CD4-positive, alpha-beta T cell treated with Interleukin-10 for 1 hour (primary cell): ENCODE data around the gene PDE9A.
"Not testable (repeated sequence)": the region's sequence is repeated elsewhere in the genome, so short reads cannot be mapped to it uniquely, and the experiment has no call there.

ENCODE experiments used
- DNase-seq: peaks from one replicate; pipeline ENCODE4 v3.0.0-alpha.2; 2020

PDE9A gene

GRCh38 chr21:42780617-42781016 lies 127.2 kb downstream of the PDE9A start:
- DNase-seq = no peak

DNA sequence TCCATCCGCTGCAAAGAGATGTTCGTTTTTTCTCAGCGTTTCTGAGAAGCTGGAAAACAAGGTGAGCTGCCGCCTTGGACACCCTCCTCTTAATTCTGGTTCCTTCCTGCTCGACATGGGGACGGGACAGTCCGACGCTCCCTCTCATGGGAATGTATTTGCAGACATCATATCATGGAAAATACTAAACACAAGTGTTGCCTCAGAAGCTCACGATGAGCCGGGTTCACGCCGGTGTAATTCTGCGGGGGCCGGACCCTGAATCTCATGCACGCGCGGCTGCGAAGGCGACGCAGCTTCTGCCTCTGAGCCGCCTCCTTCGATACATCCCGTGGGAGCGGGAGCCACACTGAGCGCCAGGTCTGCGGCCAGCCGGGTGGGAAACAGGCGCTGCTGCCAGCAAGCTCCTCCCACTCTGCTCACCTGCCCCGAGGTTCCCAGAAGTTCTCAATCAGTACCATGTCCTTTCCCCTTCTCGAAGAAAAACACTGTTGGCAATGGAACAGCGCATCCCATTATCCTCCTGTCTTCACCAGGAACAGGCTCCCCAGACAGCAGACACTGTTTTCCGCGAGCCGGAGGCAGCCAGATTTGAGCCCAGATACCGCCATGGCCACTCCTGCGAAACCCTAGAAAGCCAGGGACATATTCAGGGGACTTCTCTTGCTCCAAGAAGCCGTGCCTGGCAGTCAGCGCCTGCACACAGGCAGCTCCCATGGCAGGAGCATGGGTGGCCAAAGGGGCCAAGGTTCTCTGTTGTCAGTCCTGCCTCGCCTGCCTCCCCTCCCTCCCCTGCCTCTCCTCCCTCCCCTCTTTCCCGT lies 127.9 kb downstream of the PDE9A start:
- no peak for DNase-seq

DNA sequence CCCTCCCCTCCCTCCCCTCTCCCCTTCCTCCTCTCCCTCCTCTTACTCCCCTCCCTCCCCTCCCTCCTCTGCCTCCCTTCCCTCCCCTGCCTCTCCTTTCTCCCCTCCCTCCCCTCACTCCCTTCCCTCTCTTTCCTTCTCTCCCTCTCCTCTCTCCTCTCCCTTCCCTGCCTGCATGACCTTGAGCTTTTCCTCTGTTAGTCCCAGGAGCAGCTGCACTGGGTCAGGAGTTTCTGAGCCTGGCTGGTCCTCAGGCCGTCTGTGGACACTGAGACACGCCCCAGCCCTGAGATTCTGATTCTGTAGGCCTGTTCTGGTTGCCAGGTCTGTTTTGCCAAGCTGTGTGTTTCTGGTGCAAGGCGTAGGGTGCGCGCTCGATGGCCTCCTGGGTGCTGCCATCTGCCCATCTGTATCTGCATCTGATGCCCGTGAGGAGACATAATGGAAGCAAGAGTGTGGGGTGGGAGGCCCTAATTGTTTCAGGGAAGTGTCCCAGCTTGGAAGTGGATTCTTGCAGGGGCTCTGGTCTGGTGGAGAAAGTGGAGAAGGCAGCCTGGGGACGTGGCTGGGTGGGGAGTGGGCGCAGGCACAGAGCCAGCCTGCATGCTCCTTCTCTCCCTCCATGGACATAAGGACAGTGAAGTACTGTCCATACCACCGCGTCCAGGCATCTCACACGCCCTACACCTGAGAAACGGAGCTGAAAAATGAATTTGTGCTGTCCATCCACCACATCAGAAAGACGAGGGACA lies 128.7 kb downstream of the PDE9A start:
- no peak for DNase-seq

- no peak for DNase-seq
Observed at GRCh38 chr21:42782723-42783242, 129.4 kb downstream of the PDE9A start.

GRCh38 chr21:42784276-42784675 lies 130.9 kb downstream of the PDE9A start:
- peak; percentile 27 for DNase-seq

- no peak for DNase-seq
Observed at GRCh38 chr21:42784896-42785451, 131.6 kb downstream of the PDE9A start.

DNA sequence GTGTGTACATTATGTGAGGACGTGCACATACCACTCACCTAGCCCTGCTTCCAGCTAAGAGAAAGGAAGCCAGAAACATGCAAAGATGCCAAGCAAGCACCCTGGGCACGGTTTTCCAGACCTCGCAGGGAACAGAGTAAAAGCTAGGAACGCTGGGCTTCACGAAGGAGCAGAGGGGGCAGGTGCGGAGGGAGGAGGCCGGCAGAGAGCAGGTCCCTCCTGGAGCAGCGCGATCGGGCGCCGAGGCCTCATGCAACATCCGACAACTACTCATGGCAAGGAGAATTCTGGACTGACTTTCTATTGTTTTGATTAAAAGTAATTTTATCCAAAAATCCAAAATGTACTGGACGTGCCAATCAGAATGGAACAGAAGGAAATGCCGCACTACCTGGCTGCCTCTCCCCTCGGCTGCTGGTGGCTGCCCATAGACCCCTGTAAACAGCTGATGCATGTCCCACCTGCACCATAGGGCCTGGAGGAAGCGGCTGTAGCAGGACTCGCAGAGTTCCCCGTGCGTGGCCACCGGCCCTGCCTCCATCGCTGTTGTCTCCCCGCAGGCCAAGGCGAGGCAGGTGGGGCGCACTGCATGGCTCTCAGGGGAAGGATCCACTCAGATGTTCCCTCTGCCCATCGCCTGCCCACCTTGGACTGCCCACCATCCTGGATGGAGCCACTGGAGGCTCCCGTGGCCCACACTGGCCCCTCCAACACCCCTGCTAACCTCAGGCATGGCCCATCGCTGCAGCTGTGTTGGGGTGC lies 132.4 kb downstream of the PDE9A start:
- DNase-seq = no peak

DNA sequence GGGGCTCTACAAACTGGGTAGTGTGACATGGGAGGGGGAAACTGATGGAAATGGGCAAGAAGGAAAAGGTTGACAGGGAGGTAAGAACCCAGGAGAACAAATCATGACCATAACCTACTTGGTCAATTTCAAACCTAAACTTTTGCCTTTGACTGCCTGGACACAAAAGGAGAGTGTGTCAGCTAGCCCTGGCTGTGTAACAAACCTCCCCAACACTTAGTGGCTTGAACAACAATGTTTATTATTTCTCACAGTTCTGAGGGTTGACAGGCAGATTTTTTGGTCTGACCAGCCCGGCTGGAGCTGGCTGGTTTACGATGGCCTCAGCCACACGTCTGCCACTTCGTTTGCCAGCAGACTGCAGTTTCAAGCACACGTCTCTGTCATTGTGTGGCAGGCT lies 133.5 kb downstream of the PDE9A start:
- no peak for DNase-seq

- no peak for DNase-seq
Observed at GRCh38 chr21:42787613-42788012, 134.2 kb downstream of the PDE9A start.

- no peak for DNase-seq
Observed at GRCh38 chr21:42790520-42791065, 137.2 kb downstream of the PDE9A start.

- no peak for DNase-seq
Observed at GRCh38 chr21:42793774-42794173, 140.4 kb downstream of the PDE9A start.

GRCh38 chr21:42794551-42794950 lies 141.1 kb downstream of the PDE9A start:
- DNase-seq = no peak

GRCh38 chr21:42796327-42797062 lies 143.1 kb downstream of the PDE9A start:
- no peak for DNase-seq

GRCh38 chr21:42797522-42797921 lies 144.1 kb downstream of the PDE9A start:
- DNase-seq = no peak

GRCh38 chr21:42798106-42798505 lies 144.7 kb downstream of the PDE9A start:
- DNase-seq = no peak

DNA sequence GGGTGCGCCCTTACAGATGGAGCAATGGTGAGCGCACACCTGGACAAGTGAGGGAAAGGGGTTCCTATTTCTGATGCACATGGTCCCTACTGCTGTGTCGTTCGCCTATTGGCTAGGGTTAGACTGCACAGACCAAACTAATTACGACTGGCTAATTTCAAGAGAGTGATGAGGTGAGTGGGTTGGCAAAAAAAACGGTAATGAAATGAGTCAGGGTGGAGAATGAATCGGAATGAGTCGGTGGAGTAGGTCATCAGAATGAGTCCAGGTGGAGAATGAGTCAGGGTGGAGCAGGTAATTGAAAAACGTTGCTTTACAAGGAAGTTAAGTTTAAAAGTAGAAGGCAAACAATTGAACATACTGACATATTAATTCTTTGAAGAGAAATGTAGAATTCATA lies 146.1 kb downstream of the PDE9A start:
- DNase-seq = no peak

- no peak for DNase-seq
Observed at GRCh38 chr21:42799948-42800347, 146.5 kb downstream of the PDE9A start.

DNA sequence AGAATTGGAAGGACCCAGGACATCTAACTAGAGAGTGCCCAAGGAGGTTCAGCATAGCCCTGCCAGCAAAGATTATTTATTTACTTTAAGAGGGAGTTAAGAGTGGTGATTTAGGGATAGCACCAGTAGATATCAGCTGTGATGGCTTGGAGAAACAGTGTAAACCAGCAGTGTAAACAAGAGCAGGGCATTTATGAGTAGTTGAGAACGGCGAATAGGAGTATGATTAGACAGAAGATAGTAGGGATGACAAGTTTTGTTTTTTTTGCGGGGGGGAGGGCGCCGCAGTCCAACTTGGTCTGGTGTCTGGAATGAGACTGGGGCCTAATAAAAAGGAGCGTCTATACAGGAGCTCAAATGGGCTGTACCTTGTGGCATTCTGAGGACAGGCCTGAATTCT lies 148.2 kb downstream of the PDE9A start:
- DNase-seq = not testable (repeated sequence)

GRCh38 chr21:42806509-42807140 lies 153.2 kb downstream of the PDE9A start:
- DNase-seq = no peak

DNA sequence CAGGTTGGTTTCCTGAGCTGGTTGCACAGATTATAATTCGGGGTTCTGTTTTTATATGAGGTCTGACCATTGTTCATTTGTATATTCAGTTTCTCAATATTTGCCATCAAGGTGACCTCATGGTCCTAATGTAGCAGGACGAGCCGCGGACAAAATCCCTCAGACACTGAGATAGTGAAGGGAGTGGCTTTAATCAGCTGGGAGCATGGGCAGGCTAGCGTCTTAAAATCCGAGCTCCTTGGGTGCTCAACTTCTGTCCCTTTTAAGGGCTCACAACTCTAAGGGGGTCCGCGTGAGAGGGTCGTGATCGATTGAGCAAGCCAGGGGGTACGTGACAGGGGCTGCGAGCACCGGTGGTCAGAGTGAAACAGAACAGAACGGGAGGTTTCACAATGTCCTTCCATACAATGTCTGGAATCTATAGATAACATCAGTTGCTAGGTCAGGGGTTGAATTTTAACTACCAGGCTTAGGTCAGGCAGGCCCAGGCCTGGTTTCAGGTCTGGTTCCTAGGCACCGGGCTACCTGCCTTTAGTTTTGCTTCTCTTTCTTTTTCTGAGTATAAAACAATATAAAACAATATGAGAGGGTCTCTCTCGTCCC lies 154.0 kb downstream of the PDE9A start:
- not testable (repeated sequence) for DNase-seq
